Naive B cell (primary cell): ENCODE data around the gene ONECUT3. TPM values are rescaled to one million over a fixed set of nuclear protein-coding genes. Genes with fewer than 3 reads are reported as not detected.
A peak's percentile ranks its signal among the peaks of the same experiment; 100 is the strongest.
"Not testable (repeated sequence)": the region's sequence is repeated elsewhere in the genome, so short reads cannot be mapped to it uniquely, and the experiment has no call there.

ENCODE experiments used
- ATAC-seq, 2 donors: fragments of 150-1000 bp; cut with Tn5 transposase; 2 replicates each; pipeline ENCODE4 v1.10.0; 2021; ENCODE audit warnings: low read depth in 2 of 2, mild to moderate bottlenecking in 2 of 2, moderate library complexity in 2 of 2
- DNase-seq: peaks from one replicate; pipeline ENCODE4 v3.0.0; 2022
- H3K27ac Mint-ChIP-seq, 6 donors: one replicate each; pipeline ENCODE4 v1.8.0; 2020 to 2022; ENCODE audit warnings: mild to moderate bottlenecking in 6 of 6, mixed read lengths in 6 of 6, moderate library complexity in 5 of 6, inconsistent platforms in 2 of 6
- H3K27me3 Mint-ChIP-seq, 3 donors: one replicate each; pipeline ENCODE4 v1.8.0; 2021 to 2022; ENCODE audit warnings: mixed read lengths in 3 of 3, mild to moderate bottlenecking in 1 of 3
- H3K36me3 Mint-ChIP-seq, 2 donors: one replicate each; pipeline ENCODE4 v1.8.0; 2020 to 2022; ENCODE audit warnings: mixed read lengths in 2 of 2, inconsistent platforms in 1 of 2, mild to moderate bottlenecking in 1 of 2
- H3K4me1 Mint-ChIP-seq, 3 donors: one replicate each; pipeline ENCODE4 v1.8.0; 2020 to 2022; ENCODE audit warnings: mixed read lengths in 3 of 3, inconsistent platforms in 1 of 3, mild to moderate bottlenecking in 1 of 3, moderate library complexity in 1 of 3
- H3K4me3 Mint-ChIP-seq, 8 donors: one replicate each; pipeline ENCODE4 v1.8.0; 2020 to 2022; ENCODE audit warnings: mild to moderate bottlenecking in 8 of 8, mixed read lengths in 8 of 8, moderate library complexity in 8 of 8, inconsistent platforms in 2 of 8
- H3K9me3 Mint-ChIP-seq, 7 donors: one replicate each; pipeline ENCODE4 v1.8.0; 2020 to 2022; ENCODE audit warnings: mixed read lengths in 7 of 7, mild to moderate bottlenecking in 5 of 7, inconsistent platforms in 2 of 7, moderate library complexity in 1 of 7
- polyA plus RNA-seq, 6 donors: library from polyadenylated mRNA; unstranded; fragments of 300-500 nt; fragmentation: Illumina TruSeq; gene quantifications; one replicate each; pipeline ENCODE4 v1.2.3, GENCODE V29; 2021; ENCODE audit warnings: low read depth in 6 of 6

Gene ONECUT3
- polyA plus RNA-seq, 6 donors from 2014 or later, result not detected

GRCh38 chr19:1786668-1787067 is 33.4 kb downstream of the ONECUT3 start:
- Mint-ChIP-seq H3K9me3 (peaks cover 0 to 15% (median 7%) of the 10 kb centered on the region in 7 donors), H3K27me3 (peaks cover 16 to 62% (median 41%) of the 10 kb centered on the region in 3 donors), H3K4me3 (no peak overlapping the region), H3K36me3 (no peaks in the 10 kb centered on the region), H3K27ac (no peak overlapping the region), H3K4me1 (peaks cover 5 to 6% (median 6%) of the 10 kb centered on the region in 3 donors)
- ATAC-seq, result no peak
- DNase-seq, result no peak

- ATAC-seq, result no peak
- H3K9me3 Mint-ChIP-seq, result peaks cover 0 to 11% (median 7%) of the 10 kb centered on the region in 7 donors
Observed at GRCh38 chr19:1787116-1787515, 33.8 kb downstream of the ONECUT3 start.

GRCh38 chr19:1789261-1790041 is 36.1 kb downstream of the ONECUT3 start:
- Mint-ChIP-seq H3K4me1 (no peaks in the 10 kb centered on the region), H3K36me3 (no peaks in the 10 kb centered on the region), H3K9me3 (no peaks in the 10 kb centered on the region), H3K27me3 (peaks cover 11 to 52% (median 37%) of the 10 kb centered on the region in 3 donors), H3K4me3 (no peak overlapping the region), H3K27ac (no peak overlapping the region)
- no peak for ATAC-seq
- no peak for DNase-seq

More at GRCh38 chr19:1787116-1787515, 33.8 kb downstream of the ONECUT3 start:
- H3K4me3 Mint-ChIP-seq, result peak overlapping the region in 1 of 8 donors; percentile 60
- no peak for DNase-seq
- H3K27ac Mint-ChIP-seq, result no peak overlapping the region
- no peaks in the 10 kb centered on the region for H3K36me3 Mint-ChIP-seq
- peaks cover 16 to 58% (median 41%) of the 10 kb centered on the region in 3 donors for H3K27me3 Mint-ChIP-seq
- H3K4me1 Mint-ChIP-seq, result peaks cover 5 to 6% (median 6%) of the 10 kb centered on the region in 3 donors

- Mint-ChIP-seq H3K27me3 (peaks cover 11 to 53% (median 40%) of the 10 kb centered on the region in 3 donors), H3K4me3 (no peak overlapping the region)
- DNase-seq, result no peak
Observed at GRCh38 chr19:1790054-1790792, 36.9 kb downstream of the ONECUT3 start.

GRCh38 chr19:1791879-1792278 is 38.6 kb downstream of the ONECUT3 start:
- Mint-ChIP-seq H3K4me1 (peaks cover 5 to 6% (median 6%) of the 10 kb centered on the region in 3 donors), H3K27me3 (peaks cover 14 to 52% (median 35%) of the 10 kb centered on the region in 3 donors), H3K36me3 (no peaks in the 10 kb centered on the region), H3K9me3 (no peaks in the 10 kb centered on the region), H3K4me3 (no peak overlapping the region), H3K27ac (no peak overlapping the region)
- DNase-seq (no peak), ATAC-seq (no peak)

More at GRCh38 chr19:1790054-1790792, 36.9 kb downstream of the ONECUT3 start:
- ATAC-seq, result no peak
- Mint-ChIP-seq H3K27ac (no peak overlapping the region), H3K9me3 (no peaks in the 10 kb centered on the region), H3K36me3 (no peaks in the 10 kb centered on the region), H3K4me1 (peaks cover 0 to under 1% (median 0%) of the 10 kb centered on the region in 3 donors)

- Mint-ChIP-seq H3K9me3 (peaks cover 0 to 3% (median 0%) of the 10 kb centered on the region in 7 donors), H3K36me3 (no peaks in the 10 kb centered on the region), H3K27ac (no peak overlapping the region), H3K4me1 (peaks cover 5 to 6% (median 6%) of the 10 kb centered on the region in 3 donors), H3K27me3 (peaks cover 8 to 31% (median 30%) of the 10 kb centered on the region in 3 donors), H3K4me3 (no peak overlapping the region)
- ATAC-seq, result no peak
- DNase-seq, result no peak
Observed at GRCh38 chr19:1794424-1795172, 41.3 kb downstream of the ONECUT3 start.

GRCh38 chr19:1796395-1797142 is 43.3 kb downstream of the ONECUT3 start:
- Mint-ChIP-seq H3K9me3 (peaks cover 0 to 3% (median 0%) of the 10 kb centered on the region in 7 donors), H3K4me1 (peaks cover 6 to 9% (median 6%) of the 10 kb centered on the region in 3 donors), H3K27me3 (peaks cover 8 to 30% (median 23%) of the 10 kb centered on the region in 3 donors), H3K27ac (no peak overlapping the region), H3K36me3 (no peaks in the 10 kb centered on the region), H3K4me3 (no peak overlapping the region)
- DNase-seq, result no peak
- no peak for ATAC-seq

GRCh38 chr19:1797313-1797712 is 44.0 kb downstream of the ONECUT3 start:
- ATAC-seq, H3K36me3 Mint-ChIP-seq, H3K4me1 Mint-ChIP-seq, H3K9me3 Mint-ChIP-seq, H3K4me3 Mint-ChIP-seq, DNase-seq: not testable (repeated sequence)
- H3K27ac Mint-ChIP-seq, result peak overlapping the region in 1 of 6 donors; percentile 97
- peaks cover 8 to 30% (median 23%) of the 10 kb centered on the region in 3 donors for H3K27me3 Mint-ChIP-seq

- DNase-seq (no peak), ATAC-seq (no peak)
- Mint-ChIP-seq H3K27me3 (peaks cover 5 to 15% (median 10%) of the 10 kb centered on the region in 3 donors), H3K27ac (no peak overlapping the region), H3K4me3 (no peak overlapping the region), H3K9me3 (peaks cover 0 to 3% (median 0%) of the 10 kb centered on the region in 7 donors), H3K36me3 (no peaks in the 10 kb centered on the region), H3K4me1 (peaks cover 6 to 12% (median 9%) of the 10 kb centered on the region in 3 donors)
Observed at GRCh38 chr19:1799695-1800342, 46.5 kb downstream of the ONECUT3 start.

- H3K4me3 Mint-ChIP-seq, result no peak overlapping the region
- no peaks in the 10 kb centered on the region for H3K36me3 Mint-ChIP-seq
- no peaks in the 10 kb centered on the region for H3K27me3 Mint-ChIP-seq
- H3K27ac Mint-ChIP-seq, result peak overlapping the region in 2 of 6 donors; percentile 69 to 76
- H3K9me3 Mint-ChIP-seq, result peaks cover 0 to 3% (median 0%) of the 10 kb centered on the region in 7 donors
- H3K4me1 Mint-ChIP-seq, result peaks cover 0 to 6% (median 4%) of the 10 kb centered on the region in 3 donors
- DNase-seq, result no peak
- no peak for ATAC-seq
Observed at GRCh38 chr19:1804858-1805257, 51.6 kb downstream of the ONECUT3 start.

GRCh38 chr19:1805401-1806183 is 52.3 kb downstream of the ONECUT3 start:
- Mint-ChIP-seq H3K4me3 (no peak overlapping the region), H3K4me1 (peaks cover 0 to 8% (median 0%) of the 10 kb centered on the region in 3 donors), H3K9me3 (peaks cover 0 to 3% (median 0%) of the 10 kb centered on the region in 7 donors), H3K36me3 (no peaks in the 10 kb centered on the region), H3K27me3 (no peaks in the 10 kb centered on the region), H3K27ac (no peak overlapping the region)
- DNase-seq (no peak), ATAC-seq (no peak)
